Lower leg skin (tissue), 3 donors: ENCODE measurements around the gene PSKH1.

Experiments used
- POLR2A ChIP-seq, 2 donors: fragments of 450-650 bp; IDR thresholded peaks; one replicate each; pipeline ENCODE4 v1.6.1; 2016 to 2017; ENCODE audit warnings: antibody characterized with exemption in 2 of 2, mild to moderate bottlenecking in 1 of 2, moderate library complexity in 1 of 2
- TF ChIP-seq, protein P1 (sequence below), 3 donors: fragments of 450-650 bp; IDR thresholded peaks; one replicate each; pipeline ENCODE4 v1.5.1; 2016; ENCODE audit warnings: antibody characterized with exemption in 3 of 3, mild to moderate bottlenecking in 3 of 3, moderate library complexity in 2 of 3

DNA sequence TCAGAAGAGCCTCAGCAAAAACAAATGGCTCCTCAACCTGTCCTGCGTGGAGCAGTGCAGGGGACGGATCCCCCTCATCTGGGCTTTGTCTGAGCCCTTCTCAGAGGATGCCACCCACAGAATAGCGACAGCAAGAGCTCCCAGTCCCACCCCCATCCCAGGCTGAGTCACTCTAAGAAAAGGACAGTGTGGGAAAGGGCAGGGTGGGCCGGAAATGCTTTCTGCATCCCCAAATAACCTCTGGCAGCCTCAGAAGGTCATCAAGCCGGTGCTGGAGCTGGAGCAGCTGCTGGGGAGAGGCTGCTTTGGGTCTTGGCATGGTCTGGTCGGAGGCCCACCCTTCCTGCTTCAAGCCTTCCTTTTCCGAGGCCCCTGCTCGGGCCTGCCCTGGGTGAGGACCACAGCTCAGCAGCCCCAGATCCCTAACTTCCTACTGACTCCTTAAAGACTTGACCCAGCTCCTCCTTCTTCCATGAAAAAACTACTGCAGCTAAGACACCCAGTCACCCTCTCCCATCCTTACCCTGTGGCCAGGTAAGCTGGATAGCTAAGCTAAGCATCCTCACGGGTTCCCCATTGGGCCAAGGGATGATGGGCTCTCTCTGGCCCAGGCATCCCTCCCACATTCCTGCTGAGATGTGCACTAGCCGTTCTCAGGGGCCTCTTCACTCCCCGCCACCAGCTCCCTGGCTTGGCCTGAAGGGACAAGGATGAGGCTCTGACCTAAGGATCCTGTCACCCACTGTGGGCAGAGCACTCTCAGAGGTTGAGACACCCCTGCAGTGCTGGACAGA, 66.7 kb downstream of the PSKH1 start:
- TF ChIP-seq, protein P1, sequence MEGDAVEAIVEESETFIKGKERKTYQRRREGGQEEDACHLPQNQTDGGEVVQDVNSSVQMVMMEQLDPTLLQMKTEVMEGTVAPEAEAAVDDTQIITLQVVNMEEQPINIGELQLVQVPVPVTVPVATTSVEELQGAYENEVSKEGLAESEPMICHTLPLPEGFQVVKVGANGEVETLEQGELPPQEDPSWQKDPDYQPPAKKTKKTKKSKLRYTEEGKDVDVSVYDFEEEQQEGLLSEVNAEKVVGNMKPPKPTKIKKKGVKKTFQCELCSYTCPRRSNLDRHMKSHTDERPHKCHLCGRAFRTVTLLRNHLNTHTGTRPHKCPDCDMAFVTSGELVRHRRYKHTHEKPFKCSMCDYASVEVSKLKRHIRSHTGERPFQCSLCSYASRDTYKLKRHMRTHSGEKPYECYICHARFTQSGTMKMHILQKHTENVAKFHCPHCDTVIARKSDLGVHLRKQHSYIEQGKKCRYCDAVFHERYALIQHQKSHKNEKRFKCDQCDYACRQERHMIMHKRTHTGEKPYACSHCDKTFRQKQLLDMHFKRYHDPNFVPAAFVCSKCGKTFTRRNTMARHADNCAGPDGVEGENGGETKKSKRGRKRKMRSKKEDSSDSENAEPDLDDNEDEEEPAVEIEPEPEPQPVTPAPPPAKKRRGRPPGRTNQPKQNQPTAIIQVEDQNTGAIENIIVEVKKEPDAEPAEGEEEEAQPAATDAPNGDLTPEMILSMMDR (IDR thresholded peaks at IDR 0.05): no peak
- no peak for TF ChIP-seq POLR2A (IDR thresholded peaks at IDR 0.05)
